Vagina (tissue), 2 donors: Measurements from ENCODE around the gene PPIC. TPM values are rescaled to one million over a fixed set of nuclear protein-coding genes. Genes with fewer than 3 reads are reported as not detected.

Source experiments
- DNase-seq, 2 donors: peaks; one replicate each; pipeline ENCODE4 v3.0.0-alpha.2; 2017; ENCODE audit errors: extremely low spot score in 2 of 2
- H3K27ac ChIP-seq: fragments of 200-600 bp; sonication (generic); one replicate; pipeline ENCODE4 v1.5.1; 2019
- H3K27me3 ChIP-seq: fragments of 200-600 bp; sonication (generic); one replicate; pipeline ENCODE4 v1.5.1; 2019
- H3K36me3 ChIP-seq, 2 donors: fragments of 200-600 bp; sonication (generic); one replicate each; pipeline ENCODE4 v1.5.1; 2017 to 2019
- H3K4me1 ChIP-seq: fragments of 200-600 bp; sonication (generic); one replicate; pipeline ENCODE4 v1.5.1; 2019
- H3K4me3 ChIP-seq, 2 donors: fragments of 200-600 bp; sonication (generic); 1 replicate in 1 of 2; 2 replicates in 1 of 2; pipeline ENCODE4 v1.5.1; 2016 to 2019
- H3K9me3 ChIP-seq: fragments of 200-600 bp; sonication (generic); one replicate; pipeline ENCODE4 v1.5.1; 2019
- CTCF ChIP-seq, 3 experiments: fragments of 450-650 bp in 2 of 3; fragments of 200-600 bp in 1 of 3; sonication (generic) in 1 of 3; IDR thresholded peaks; one replicate each; pipeline ENCODE4 v1.5.1; 2017 to 2019; ENCODE audit warnings: antibody characterized with exemption in 3 of 3, mild to moderate bottlenecking in 2 of 3, moderate library complexity in 2 of 3
- POLR2A ChIP-seq, 2 donors: fragments of 450-650 bp; IDR thresholded peaks; one replicate each; pipeline ENCODE4 v1.6.1; 2017; ENCODE audit warnings: antibody characterized with exemption in 2 of 2, mild to moderate bottlenecking in 2 of 2, moderate library complexity in 2 of 2
- POLR2AphosphoS5 ChIP-seq, 2 donors: sonication (generic); formaldehyde crosslinking; IDR thresholded peaks; one replicate each; pipeline ENCODE4 v1.9.0; 2017; ENCODE audit warnings: antibody characterized with exemption in 2 of 2, mild to moderate bottlenecking in 2 of 2, low read depth in 1 of 2; ENCODE audit not compliant: insufficient read depth in 1 of 2
- intact Hi-C: fragments of 100-400 bp; cut with DNase I; formaldehyde crosslinking; loops from one replicate; pipeline ENCODE4 v1.15.1; 2023
- total RNA-seq: library from RNA; depleted of rRNA; stranded (reverse); fragments of >200 nt; gene quantifications from one replicate; pipeline ENCODE4 v1.2.3, GENCODE V29; 2016

PPIC gene
- total RNA-seq, 1 donor from 2014 or later, result 21.6 TPM

DNA sequence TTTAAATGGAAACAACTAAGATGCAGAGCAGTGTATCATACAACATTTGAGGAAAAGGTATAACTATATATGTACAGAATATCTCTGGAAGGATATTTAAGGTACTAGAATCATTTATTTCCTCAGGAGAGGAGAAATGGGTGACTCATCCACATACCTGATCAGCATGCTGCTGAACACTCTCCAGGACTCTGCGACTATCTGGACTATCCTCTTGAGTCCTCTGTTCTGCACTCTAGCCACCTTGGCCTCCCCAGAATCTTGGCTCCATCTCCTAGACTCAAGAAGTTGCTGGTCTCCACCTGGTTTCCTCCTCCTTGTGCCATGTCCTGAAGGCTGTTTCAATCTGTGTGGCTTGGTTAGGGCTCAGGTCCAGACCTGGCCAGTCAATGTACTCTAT lies 43.7 kb upstream of the PPIC start:
- TF ChIP-seq CTCF (IDR thresholded peaks at IDR 0.05) (no peak), POLR2AphosphoS5 (IDR thresholded peaks at IDR 0.05; ENCODE audit: insufficient read depth in 1 of 2, low read depth in 1 of 2) (no peak), POLR2A (IDR thresholded peaks at IDR 0.05) (no peak)
- Histone ChIP-seq H3K27me3 (no peaks in the 10 kb centered on the region), H3K36me3 (no peaks in the 10 kb centered on the region), H3K4me1 (no peaks in the 10 kb centered on the region), H3K4me3 (no peak overlapping the region), H3K9me3 (no peaks in the 10 kb centered on the region), H3K27ac (no peak overlapping the region)
- intact Hi-C loops, result no loop called here
- DNase-seq, result no peak

DNA sequence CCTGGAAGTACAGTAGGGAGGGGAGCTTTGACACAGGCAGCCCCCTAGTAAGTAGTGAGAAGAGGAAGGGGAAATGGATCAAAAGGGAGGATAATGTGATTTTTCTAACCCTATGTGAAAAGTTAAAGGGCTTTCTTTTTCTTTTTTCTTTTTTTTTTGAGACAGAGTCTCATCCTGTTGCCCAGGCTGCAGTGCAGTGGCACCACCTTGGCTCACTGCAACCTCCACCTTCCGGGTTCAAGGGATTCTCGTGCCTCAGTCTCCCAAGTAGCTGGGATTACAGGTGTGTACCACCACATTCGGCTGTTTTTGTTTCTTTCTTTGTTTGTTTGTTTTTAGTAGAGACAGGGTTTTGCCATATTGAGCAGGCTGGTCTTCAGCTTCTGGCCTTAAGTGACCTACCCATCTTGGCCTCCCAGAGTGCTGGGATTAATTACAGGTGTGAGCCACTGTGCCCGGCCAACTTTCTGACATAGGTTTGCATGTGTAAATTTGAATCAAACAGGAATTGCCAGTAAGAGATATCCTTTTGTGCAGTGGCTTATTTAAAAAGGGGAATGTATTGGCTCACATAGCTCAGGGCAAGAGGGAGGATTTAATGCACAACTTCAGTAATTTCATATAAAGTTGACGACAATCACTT lies 39.1 kb upstream of the PPIC start:
- Histone ChIP-seq H3K36me3 (no peaks in the 10 kb centered on the region), H3K4me1 (no peaks in the 10 kb centered on the region), H3K9me3 (no peaks in the 10 kb centered on the region), H3K4me3 (no peak overlapping the region), H3K27ac (no peak overlapping the region), H3K27me3 (no peaks in the 10 kb centered on the region)
- intact Hi-C loops, result no loop called here
- no peak for DNase-seq
- TF ChIP-seq POLR2AphosphoS5 (IDR thresholded peaks at IDR 0.05; ENCODE audit: insufficient read depth in 1 of 2, low read depth in 1 of 2) (no peak), CTCF (IDR thresholded peaks at IDR 0.05) (no peak), POLR2A (IDR thresholded peaks at IDR 0.05) (no peak)

DNA sequence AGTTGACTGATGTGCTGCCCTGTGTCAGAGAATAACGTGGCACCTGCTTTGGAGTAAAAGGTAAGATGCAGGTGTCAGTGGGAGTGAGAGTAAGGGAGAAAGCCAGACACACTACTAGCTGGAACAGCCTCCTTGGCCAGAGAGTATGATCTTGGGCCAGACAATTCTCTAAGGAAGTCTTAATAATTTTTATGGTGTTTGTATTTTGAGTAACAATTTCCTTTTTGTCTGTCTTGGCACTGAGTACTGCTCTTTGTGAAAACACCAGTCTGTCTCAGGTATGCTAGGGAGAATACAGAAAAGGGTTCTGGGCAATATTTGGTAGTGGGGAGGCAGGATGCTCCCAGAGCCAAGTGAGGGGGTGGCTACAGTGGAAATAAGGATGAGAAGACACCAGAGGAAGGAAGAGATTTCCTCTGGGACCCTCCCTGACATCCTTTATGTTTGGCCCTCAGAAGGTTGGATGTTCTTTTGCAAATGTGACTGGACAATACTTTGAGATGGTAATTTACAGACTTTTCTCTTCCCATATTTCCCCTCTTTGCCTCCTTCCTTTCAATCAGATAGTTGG lies 31.9 kb upstream of the PPIC start:
- H3K4me1 ChIP-seq, result no peaks in the 10 kb centered on the region
- no peak overlapping the region for H3K4me3 ChIP-seq
- TF ChIP-seq POLR2A (IDR thresholded peaks at IDR 0.05), result no peak
- no peak for TF ChIP-seq POLR2AphosphoS5 (IDR thresholded peaks at IDR 0.05; ENCODE audit: insufficient read depth in 1 of 2, low read depth in 1 of 2)
- DNase-seq, result no peak
- H3K36me3 ChIP-seq, result no peaks in the 10 kb centered on the region
- no peak overlapping the region for H3K27ac ChIP-seq
- no peaks in the 10 kb centered on the region for H3K9me3 ChIP-seq
- no peaks in the 10 kb centered on the region for H3K27me3 ChIP-seq
- intact Hi-C loops, result no loop called here

DNA sequence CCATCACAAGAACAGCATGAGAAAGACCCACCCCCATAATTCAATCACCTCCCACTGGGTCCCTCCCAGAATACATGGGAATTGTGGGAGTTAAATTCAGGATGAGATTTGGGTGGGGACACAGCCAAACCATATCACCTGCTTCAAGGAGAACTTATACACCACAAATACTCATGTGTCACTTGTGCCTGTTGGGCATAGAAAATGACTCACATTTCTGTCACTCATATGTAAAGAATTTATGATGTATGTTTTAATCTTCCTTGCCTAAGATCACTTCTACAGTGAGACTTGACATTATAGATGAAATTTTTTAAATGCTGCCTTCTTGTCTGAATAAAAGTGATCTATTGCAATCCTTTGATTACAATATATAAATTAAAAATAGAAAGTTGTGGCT lies 29.5 kb upstream of the PPIC start:
- no peak for TF ChIP-seq CTCF (IDR thresholded peaks at IDR 0.05)
- TF ChIP-seq POLR2AphosphoS5 (IDR thresholded peaks at IDR 0.05; ENCODE audit: insufficient read depth in 1 of 2, low read depth in 1 of 2), result no peak
- Histone ChIP-seq H3K4me1 (no peaks in the 10 kb centered on the region), H3K36me3 (no peaks in the 10 kb centered on the region), H3K9me3 (no peaks in the 10 kb centered on the region), H3K27ac (no peak overlapping the region), H3K27me3 (no peaks in the 10 kb centered on the region), H3K4me3 (no peak overlapping the region)
- DNase-seq, result no peak
- intact Hi-C loops, result no loop called here

DNA sequence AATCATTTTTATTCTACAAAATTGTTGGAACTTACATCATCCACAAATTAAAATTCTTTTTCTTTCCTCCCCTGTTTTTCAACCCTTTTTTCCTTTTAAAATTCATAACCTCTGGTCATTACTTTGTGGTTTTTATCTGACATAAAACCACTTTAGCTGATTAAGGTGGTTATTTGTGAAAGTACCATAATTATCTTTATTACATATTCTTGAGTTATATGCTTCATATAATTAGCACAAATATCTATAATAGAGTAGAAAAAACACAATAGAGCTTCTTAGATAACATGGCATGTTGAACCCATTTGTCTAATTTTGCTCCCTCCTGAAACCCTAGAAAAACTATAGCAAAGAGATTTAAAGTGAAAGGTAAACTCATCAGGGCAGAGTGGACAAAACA lies 22.9 kb upstream of the PPIC start:
- H3K27me3 ChIP-seq, result no peaks in the 10 kb centered on the region
- intact Hi-C loops, result no loop called here

More for the DNA sequence above, 22.9 kb upstream of the PPIC start:
- no peak for DNase-seq
- no peaks in the 10 kb centered on the region for H3K4me1 ChIP-seq
- no peak overlapping the region for H3K4me3 ChIP-seq
- TF ChIP-seq POLR2A (IDR thresholded peaks at IDR 0.05) (no peak), POLR2AphosphoS5 (IDR thresholded peaks at IDR 0.05; ENCODE audit: insufficient read depth in 1 of 2, low read depth in 1 of 2) (no peak), CTCF (IDR thresholded peaks at IDR 0.05) (no peak)
- no peaks in the 10 kb centered on the region for H3K9me3 ChIP-seq
- H3K27ac ChIP-seq, result no peak overlapping the region
- no peaks in the 10 kb centered on the region for H3K36me3 ChIP-seq
